Measurements from ENCODE around the gene TANGO2. TPM values are rescaled to one million over a fixed set of nuclear protein-coding genes. Genes with fewer than 3 reads are reported as not detected.

The TANGO2 gene
- total and polyA plus RNA-seq, 2 of the 8 experiments (the other 6 are each of a cell fraction or from before 2014, with no cell fraction given): 10.1 to 18.4 TPM

- Histone ChIP-seq H3K4ac (replicated peaks; ENCODE audit: insufficient read length, low read depth, low read length) (no peak overlapping the region), H2BK12ac (ENCODE audit: low read depth, low read length) (no peak overlapping the region), H3K9ac (replicated peaks in 1 of 4; ENCODE audit: extremely low read depth in 1 of 4, low read depth in 3 of 4, low read length in 3 of 4) (peak overlapping the region in 3 of 4 experiments; percentile 35 to 48 (median 45); a peak in 5 of 7 replicates), H3K23ac (ENCODE audit: insufficient read length) (no peak overlapping the region), H3K9me3 (ENCODE audit: insufficient read depth in 2 of 2, low read depth in 1 of 2, low read length in 1 of 2) (no peaks in the 10 kb centered on the region), H3K36me3 (ENCODE audit: control insufficient read depth in 2 of 4, insufficient read depth in 4 of 4, low read length in 3 of 4) (no peaks in the 10 kb centered on the region), H2AK5ac (ENCODE audit: low read depth, low read length) (no peak overlapping the region), H3K14ac (ENCODE audit: insufficient read length) (no peak overlapping the region), H4K91ac (replicated peaks; ENCODE audit: insufficient read length, low read length) (peak overlapping the region; percentile 5), H3K79me2 (ENCODE audit: control insufficient read depth in 1 of 2, insufficient read depth in 2 of 2, low read length in 2 of 2) (no peaks in the 10 kb centered on the region), H3K27ac (ENCODE audit: low read depth, low read length) (no peak overlapping the region), H2BK15ac (ENCODE audit: low read length) (no peak overlapping the region), H3K4me2 (ENCODE audit: insufficient read depth in 1 of 2, low read depth in 2 of 2, low read length in 2 of 2) (peak overlapping the region; percentile 76 to 92), H2AFZ (ENCODE audit: low read length) (no peak overlapping the region), H3K56ac (replicated peaks; ENCODE audit: insufficient read length, low read depth, low read length) (peak overlapping the region; percentile 64), H4K20me1 (replicated peaks in 1 of 2; ENCODE audit: control insufficient read depth in 1 of 2, insufficient read depth in 2 of 2, low read length in 2 of 2) (peaks cover 7 to 26% of the 10 kb centered on the region in 2 experiments), H3K27me3 (replicated peaks in 1 of 4; ENCODE audit: control insufficient read depth in 3 of 4, extremely low read depth in 1 of 4, insufficient read depth in 3 of 4, low read length in 3 of 4) (peaks cover 18 to 32% (median 27%) of the 10 kb centered on the region in 4 experiments), H2BK120ac (replicated peaks; ENCODE audit: low read depth, low read length) (no peak overlapping the region), H4K8ac (ENCODE audit: extremely low read depth, insufficient read depth, low read length) (0 out of 2 replicates have a peak overlapping the region, but pooled peaks have one; percentile 35), H2BK20ac (ENCODE audit: low read length) (no peak overlapping the region), H3K23me2 (ENCODE audit: low read depth, low read length) (peaks cover 8% of the 10 kb centered on the region), H4K5ac (ENCODE audit: insufficient read length, low read depth, low read length) (no peak overlapping the region), H3K4me3 (ENCODE audit: extremely low read depth in 1 of 4, insufficient read depth in 2 of 4, low read depth in 3 of 4, low read length in 4 of 4) (peak overlapping the region; percentile 55 to 94 (median 68)), H3K79me1 (ENCODE audit: low read depth, low read length) (peaks cover 4% of the 10 kb centered on the region; the same call in 1 of the 2 replicates), H3K4me1 (replicated peaks in 1 of 4; ENCODE audit: control insufficient read depth in 3 of 4, insufficient read depth in 4 of 4, low read length in 3 of 4) (peaks cover 0 to 18% (median 9%) of the 10 kb centered on the region in 4 experiments; a peak in 6 of 7 replicates), H2BK5ac (ENCODE audit: low read depth, low read length) (no peak overlapping the region), H3K18ac (ENCODE audit: extremely low read depth, low read length) (no peak overlapping the region)
- 17% methylated on average over 34 of the region's 36 CpGs; no CpG with 5 or more reads in 1 of the 2 experiments for WGBS, 2 experiments (ENCODE audit: extremely low coverage in 1 of 2, insufficient coverage in 1 of 2, insufficient read length in 1 of 2, insufficient replicate concordance in 2 of 2, low coverage in 1 of 2, low lambda C conversion rate in 2 of 2, missing lambda C conversion rate in 1 of 2)
- POLR2A ChIA-PET (ENCODE audit: partially characterized antibody): interaction anchor here (0.6 to 1.6 kb wide), 9 partner anchors 8 to 133 kb away, joined by 3 read pairs; no protein-coding TSS in a partner anchor
- CTCF ChIA-PET (ENCODE audit: partially characterized antibody): interaction anchor here (0.7 to 8.6 kb wide), 9 partner anchors 8 to 73 kb away, joined by 3 to 54 read pairs (median 4); no protein-coding TSS in a partner anchor
- peak in 1 of 2 experiments; percentile 54 for DNase-seq (ENCODE audit: low read depth in 1 of 2, low spot score in 2 of 2)
- no peak for FAIRE-seq
- no peak for TF ChIP-seq CHD2 (IDR thresholded peaks at IDR 0.05; ENCODE audit: low read length)
- TF ChIP-seq KDM4A (IDR thresholded peaks at IDR 0.05; ENCODE audit: low read depth, low read length, severe bottlenecking): peak; percentile 78
- TF ChIP-seq SIN3A (conservative IDR thresholded peaks at IDR 0.05 in 1 of 2, IDR thresholded peaks at IDR 0.05 in 1 of 2; ENCODE audit: low read depth in 1 of 2, low read length in 2 of 2): no peak
- no peak for TF ChIP-seq CEBPB (IDR thresholded peaks at IDR 0.05; ENCODE audit: low read depth, low read length)
- no peak for TF ChIP-seq RNF2 (IDR thresholded peaks at IDR 0.05; ENCODE audit: borderline replicate concordance, low read depth, low read length, missing control alignments, poor library complexity, severe bottlenecking)
- TF ChIP-seq ASH2L (IDR thresholded peaks at IDR 0.05; ENCODE audit: low read length): peak; percentile 68
- peak; percentile 73 for TF ChIP-seq PHF8 (conservative IDR thresholded peaks at IDR 0.05; ENCODE audit: low read depth, low read length)
- 0 out of 2 replicates have a peak, but pooled peaks have one; percentile 58 for TF ChIP-seq RBBP5 (IDR thresholded peaks at IDR 0.05; ENCODE audit: borderline replicate concordance, low read depth, low read length)
- TF ChIP-seq BCL11A (IDR thresholded peaks at IDR 0.05; ENCODE audit: low read depth in 2 of 2, low read length in 2 of 2): no peak
These were observed 579 bp downstream of the TANGO2 start for GRCh38 chr22:20021196-20022181.

Data from H1 (cell line).